Measurements from ENCODE around the gene LENG9. TPM values are rescaled to one million over a fixed set of nuclear protein-coding genes. Genes with fewer than 3 reads are reported as not detected.
"Not testable (repeated sequence)": the region's sequence is repeated elsewhere in the genome, so short reads cannot be mapped to it uniquely, and the experiment has no call there.

Gene LENG9
- 11.0 TPM for total RNA-seq

GRCh38 chr19:54463531-54464043 is at the start of gene LENG9:
TSS of gene LENG9 (minus strand) at chr19:54463778. CDS start at chr19:54463526, 252 bp downstream.
- peak; percentile 99 for DNase-seq (ENCODE audit: low spot score)

- DNase-seq (ENCODE audit: low spot score), result not testable (repeated sequence)
These were observed 45.8 kb upstream of the LENG9 start for GRCh38 chr19:54509200-54509940.

- DNase-seq (ENCODE audit: low spot score), result not testable (repeated sequence)
These were observed 44.9 kb upstream of the LENG9 start for GRCh38 chr19:54508487-54508886.

- no peak for DNase-seq (ENCODE audit: low spot score)
These were observed 44.2 kb upstream of the LENG9 start for GRCh38 chr19:54507824-54508223.

- not testable (repeated sequence) for DNase-seq (ENCODE audit: low spot score)
These were observed 43.6 kb upstream of the LENG9 start for GRCh38 chr19:54507038-54507717.

- no peak for DNase-seq (ENCODE audit: low spot score)
These were observed 42.5 kb upstream of the LENG9 start for GRCh38 chr19:54506079-54506478.

- DNase-seq (ENCODE audit: low spot score), result not testable (repeated sequence)
These were observed 42.0 kb upstream of the LENG9 start for GRCh38 chr19:54505542-54505941.

GRCh38 chr19:54502518-54503048 is 39.0 kb upstream of the LENG9 start, which contains the start of gene LAIR2:
TSS of gene LAIR2 (plus strand) at chr19:54502831. CDS start at chr19:54502919, 88 bp downstream.
- no peak for DNase-seq (ENCODE audit: low spot score)

- DNase-seq (ENCODE audit: low spot score), result not testable (repeated sequence)
These were observed 34.8 kb upstream of the LENG9 start for GRCh38 chr19:54498451-54498772.

GRCh38 chr19:54497747-54498450 is 34.3 kb upstream of the LENG9 start:
- DNase-seq (ENCODE audit: low spot score), result not testable (repeated sequence)

GRCh38 chr19:54495284-54495683 is 31.7 kb upstream of the LENG9 start:
- not testable (repeated sequence) for DNase-seq (ENCODE audit: low spot score)

- no peak for DNase-seq (ENCODE audit: low spot score)
These were observed 30.5 kb upstream of the LENG9 start for GRCh38 chr19:54493967-54494585.

- DNase-seq (ENCODE audit: low spot score), result not testable (repeated sequence)
These were observed 29.5 kb upstream of the LENG9 start for GRCh38 chr19:54493056-54493455.

- DNase-seq (ENCODE audit: low spot score), result no peak
These were observed 29.0 kb upstream of the LENG9 start for GRCh38 chr19:54492568-54492967.

- DNase-seq (ENCODE audit: low spot score), result no peak
These were observed 26.2 kb upstream of the LENG9 start for GRCh38 chr19:54489766-54490165.

GRCh38 chr19:54489341-54489740 is 25.8 kb upstream of the LENG9 start:
- DNase-seq (ENCODE audit: low spot score), result no peak

- DNase-seq (ENCODE audit: low spot score), result no peak
These were observed 22.3 kb upstream of the LENG9 start for GRCh38 chr19:54485851-54486250.

- DNase-seq (ENCODE audit: low spot score), result no peak
These were observed 20.9 kb upstream of the LENG9 start for GRCh38 chr19:54484451-54484850.

GRCh38 chr19:54482889-54483288 is 19.3 kb upstream of the LENG9 start:
- DNase-seq (ENCODE audit: low spot score), result no peak

- no peak for DNase-seq (ENCODE audit: low spot score)
These were observed 17.9 kb upstream of the LENG9 start for GRCh38 chr19:54481326-54481930.

- DNase-seq (ENCODE audit: low spot score), result no peak
These were observed 16.5 kb upstream of the LENG9 start for GRCh38 chr19:54480051-54480450.

Measured in mucosa of gallbladder (tissue), 1 donor.